ENCODE results near the gene TUT1.

The TUT1 gene

GRCh38 chr11:62600367-62601121 lies 9.2 kb upstream of the TUT1 start:
- peak overlapping the region; percentile 99 for H3K4me3 ChIP-seq (ENCODE audit: low read depth, low read length)
- no peak for DNase-seq (ENCODE audit: low read depth)
- no peak for TF ChIP-seq CTCF (IDR thresholded peaks at IDR 0.05; ENCODE audit: control insufficient read depth, extremely low read depth, insufficient read depth)

GRCh38 chr11:62599901-62600300 lies 8.6 kb upstream of the TUT1 start:
- DNase-seq (ENCODE audit: low read depth): no peak
- H3K4me3 ChIP-seq (ENCODE audit: low read depth, low read length): peak overlapping the region; percentile 99
- TF ChIP-seq CTCF (IDR thresholded peaks at IDR 0.05; ENCODE audit: control insufficient read depth, extremely low read depth, insufficient read depth): no peak

GRCh38 chr11:62599069-62599696 lies 7.9 kb upstream of the TUT1 start:
- DNase-seq (ENCODE audit: low read depth): peak; percentile 99
- H3K4me3 ChIP-seq (ENCODE audit: low read depth, low read length): peak overlapping the region; percentile 99
- TF ChIP-seq CTCF (IDR thresholded peaks at IDR 0.05; ENCODE audit: control insufficient read depth, extremely low read depth, insufficient read depth): no peak

- no peak for DNase-seq (ENCODE audit: low read depth)
- TF ChIP-seq CTCF (IDR thresholded peaks at IDR 0.05; ENCODE audit: control insufficient read depth, extremely low read depth, insufficient read depth): no peak
- no peak overlapping the region for H3K4me3 ChIP-seq (ENCODE audit: low read depth, low read length)
Observed at GRCh38 chr11:62595124-62595523, 3.8 kb upstream of the TUT1 start.

GRCh38 chr11:62593434-62594044 lies 2.2 kb upstream of the TUT1 start:
- peak; percentile 62 for TF ChIP-seq CTCF (IDR thresholded peaks at IDR 0.05; ENCODE audit: control insufficient read depth, extremely low read depth, insufficient read depth)
- DNase-seq (ENCODE audit: low read depth): no peak
- no peak overlapping the region for H3K4me3 ChIP-seq (ENCODE audit: low read depth, low read length)

GRCh38 chr11:62592989-62593421 lies 1.7 kb upstream of the TUT1 start:
- H3K4me3 ChIP-seq (ENCODE audit: low read depth, low read length): no peak overlapping the region
- no peak for DNase-seq (ENCODE audit: low read depth)
- TF ChIP-seq CTCF (IDR thresholded peaks at IDR 0.05; ENCODE audit: control insufficient read depth, extremely low read depth, insufficient read depth): no peak

Data from LNCaP clone FGC (cell line).